HEK293 (cell line): ENCODE data around the gene RPS6KB2.

Source experiments
- CTCF ChIA-PET: fragments of 350-600 bp; formaldehyde crosslinking; extraction: SDS; loops from one replicate; lab custom pipeline; 2021; ENCODE audit warnings: antibody characterized with exemption; lab: Yijun Ruan, JAX
- POLR2A ChIA-PET: fragments of 300-600 bp; formaldehyde crosslinking; extraction: SDS; loops from one replicate; lab custom pipeline; 2020; ENCODE audit warnings: antibody characterized with exemption, inconsistent platforms; lab: Yijun Ruan, JAX
- H3K27ac ChIP-seq: fragments of 200-500 bp; sonication (Bioruptor generic); 2 replicates; pipeline ENCODE4 v1.5.1; 2014; ENCODE audit warnings: low read depth, low read length, control low read depth, inconsistent platforms; ENCODE audit errors: extremely low read depth
- H3K36me3 ChIP-seq, 2 experiments: fragments of 200-500 bp in 1 of 2; sonication (Bioruptor generic) in 1 of 2; 1 replicate in 1 of 2; 2 replicates in 1 of 2; pipeline ENCODE4 v1.5.1; 2014 to 2017; ENCODE audit warnings: inconsistent platforms in 2 of 2, low read length in 2 of 2; ENCODE audit not compliant: control insufficient read depth in 2 of 2, insufficient read depth in 1 of 2
- H3K4me1 ChIP-seq: fragments of 200-500 bp; sonication (Bioruptor generic); 2 replicates; pipeline ENCODE4 v1.5.1; 2014; ENCODE audit warnings: mild to moderate bottlenecking, low read length, inconsistent platforms; ENCODE audit not compliant: control insufficient read depth, insufficient read depth
- H3K4me3 ChIP-seq: 2 replicates; pipeline ENCODE4 v1.5.1; 2011; ENCODE audit warnings: low read depth, mild to moderate bottlenecking, control low read depth, low read length, moderate library complexity
- H3K9me3 ChIP-seq: fragments of 200-500 bp; sonication (Bioruptor generic); 2 replicates; pipeline ENCODE4 v1.5.1; 2014; ENCODE audit warnings: low read depth, low read length, inconsistent platforms; ENCODE audit not compliant: control insufficient read depth, insufficient read depth
- GLIS2 ChIP-seq: fragments of 450-650 bp; formaldehyde crosslinking; IDR thresholded peaks from 2 replicates; pipeline ENCODE4 v1.5.1; 2016; ENCODE audit warnings: missing biosample characterization, missing genetic modification characterization
- MYNN ChIP-seq: fragments of 450-650 bp; formaldehyde crosslinking; IDR thresholded peaks from 2 replicates; pipeline ENCODE4 v1.5.1; 2016; ENCODE audit warnings: missing biosample characterization, missing genetic modification characterization, borderline replicate concordance
- PRDM2 ChIP-seq: fragments of 450-650 bp; formaldehyde crosslinking; IDR thresholded peaks from 2 replicates; pipeline ENCODE4 v1.5.1; 2016; ENCODE audit warnings: missing biosample characterization, missing genetic modification characterization, borderline replicate concordance
- PRDM6 ChIP-seq: fragments of 450-650 bp; formaldehyde crosslinking; IDR thresholded peaks from 2 replicates; pipeline ENCODE4 v1.5.1; 2017; ENCODE audit warnings: missing biosample characterization, missing genetic modification characterization
- SP7 ChIP-seq: fragments of 450-650 bp; formaldehyde crosslinking; IDR thresholded peaks from 2 replicates; pipeline ENCODE4 v1.5.1; 2016; ENCODE audit warnings: missing biosample characterization, missing genetic modification characterization
- ZBTB26 ChIP-seq: fragments of 450-650 bp; formaldehyde crosslinking; optimal IDR thresholded peaks from 2 replicates; pipeline ENCODE3; 2016; ENCODE audit warnings: missing biosample characterization, mild to moderate bottlenecking, missing genetic modification characterization
- ZBTB48 ChIP-seq: fragments of 450-650 bp; formaldehyde crosslinking; IDR thresholded peaks from 2 replicates; pipeline ENCODE4 v1.5.1; 2016; ENCODE audit warnings: missing biosample characterization, missing genetic modification characterization
- ZFP37 ChIP-seq: fragments of 450-650 bp; formaldehyde crosslinking; IDR thresholded peaks from 2 replicates; pipeline ENCODE4 v1.5.1; 2016; ENCODE audit warnings: missing biosample characterization, missing genetic modification characterization
- ZNF112 ChIP-seq: fragments of 450-650 bp; formaldehyde crosslinking; IDR thresholded peaks from 2 replicates; pipeline ENCODE4 v1.5.0; 2017; ENCODE audit warnings: missing biosample characterization, missing genetic modification characterization
- ZNF121 ChIP-seq: fragments of 450-650 bp; formaldehyde crosslinking; IDR thresholded peaks from 2 replicates; pipeline ENCODE4 v1.5.1; 2016; ENCODE audit warnings: missing biosample characterization, missing genetic modification characterization
- ZNF138 ChIP-seq: fragments of 450-650 bp; formaldehyde crosslinking; IDR thresholded peaks from 2 replicates; pipeline ENCODE4 v1.5.1; 2016; ENCODE audit warnings: missing biosample characterization, missing genetic modification characterization, borderline replicate concordance
- ZNF175 ChIP-seq: fragments of 450-650 bp; formaldehyde crosslinking; IDR thresholded peaks from 2 replicates; pipeline ENCODE4 v1.5.1; 2016; ENCODE audit warnings: missing biosample characterization, missing genetic modification characterization
- ZNF292 ChIP-seq: fragments of 450-650 bp; formaldehyde crosslinking; IDR thresholded peaks from 2 replicates; pipeline ENCODE4 v1.5.1; 2016; ENCODE audit warnings: low read depth, missing biosample characterization, missing genetic modification characterization, borderline replicate concordance
- ZNF366 ChIP-seq: fragments of 450-650 bp; formaldehyde crosslinking; conservative IDR thresholded peaks from 2 replicates; pipeline ENCODE4 v1.5.1; 2016; ENCODE audit warnings: missing biosample characterization, missing genetic modification characterization
- ZNF433 ChIP-seq: fragments of 450-650 bp; formaldehyde crosslinking; IDR thresholded peaks from 2 replicates; pipeline ENCODE4 v1.5.1; 2016; ENCODE audit warnings: missing biosample characterization, missing genetic modification characterization, low read depth
- ZNF555 ChIP-seq: fragments of 450-650 bp; formaldehyde crosslinking; conservative IDR thresholded peaks from 2 replicates; pipeline ENCODE4 v1.5.1; 2017; ENCODE audit warnings: missing biosample characterization, mild to moderate bottlenecking, missing genetic modification characterization, inconsistent platforms
- ZNF596 ChIP-seq: fragments of 450-650 bp; IDR thresholded peaks from 2 replicates; pipeline ENCODE4 v1.5.0; 2018; ENCODE audit warnings: missing biosample characterization, mild to moderate bottlenecking, missing genetic modification characterization, moderate library complexity
- ZNF600 ChIP-seq: fragments of 450-650 bp; formaldehyde crosslinking; IDR thresholded peaks from 2 replicates; pipeline ENCODE4 v1.5.1; 2016; ENCODE audit warnings: missing biosample characterization, missing genetic modification characterization
- ZNF785 ChIP-seq: fragments of 450-650 bp; formaldehyde crosslinking; IDR thresholded peaks from 2 replicates; pipeline ENCODE4 v1.5.1; 2016; ENCODE audit warnings: missing biosample characterization, missing genetic modification characterization
- ZNF837 ChIP-seq: fragments of 450-650 bp; formaldehyde crosslinking; IDR thresholded peaks from 2 replicates; pipeline ENCODE4 v1.5.1; 2016; ENCODE audit warnings: missing biosample characterization, missing genetic modification characterization
- ZXDB ChIP-seq: fragments of 450-650 bp; formaldehyde crosslinking; IDR thresholded peaks from 2 replicates; pipeline ENCODE4 v1.5.1; 2016; ENCODE audit warnings: missing biosample characterization, missing genetic modification characterization

RPS6KB2 gene

GRCh38 chr11:67442504-67443404, 14.5 kb downstream of the RPS6KB2 start:
- H3K9me3 ChIP-seq: no peaks in the 10 kb centered on the region
- ChIA-PET CTCF (interaction anchor here (1.0 kb wide), 1 partner anchor 14 kb away, joined by 3 read pairs; the partner anchor contains the start of gene RPS6KB2), POLR2A (interaction anchor here (0.5 to 2.0 kb wide), 8 partner anchors 10 to 218 kb away, joined by 3 to 10 read pairs (median 6); partner anchors contain the start of genes PPP1CA and RAD9A)
- peak overlapping the region; percentile 38 for H3K27ac ChIP-seq
- no peaks in the 10 kb centered on the region for H3K4me1 ChIP-seq
- TF ChIP-seq ZNF366 (tag by site-specific recombination) (no peak), ZNF785 (no peak), ZNF292 (tag by site-specific recombination) (no peak), ZBTB26 (no peak), ZFP37 (tag by site-specific recombination) (no peak), GLIS2 (peak; percentile 41; the same call in 1 of the 2 replicates), MYNN (tag by site-specific recombination) (no peak), ZNF600 (tag by site-specific recombination) (peak; percentile 64; the same call in 1 of the 2 replicates), ZNF596 (tag by site-specific recombination) (no peak)
- peak overlapping the region; percentile 69 for H3K4me3 ChIP-seq
- peaks cover 0 to 43% of the 10 kb centered on the region in 2 experiments; a peak in 1 of 3 replicates for H3K36me3 ChIP-seq

GRCh38 chr11:67445515-67445914, 17.2 kb downstream of the RPS6KB2 start:
- ChIA-PET POLR2A (no interaction called here), CTCF (no interaction called here)
- no peaks in the 10 kb centered on the region for H3K9me3 ChIP-seq
- H3K36me3 ChIP-seq: peaks cover 0 to 18% of the 10 kb centered on the region in 2 experiments; a peak in 1 of 3 replicates
- H3K27ac ChIP-seq: no peak overlapping the region
- H3K4me1 ChIP-seq: no peaks in the 10 kb centered on the region
- no peak overlapping the region for H3K4me3 ChIP-seq
- TF ChIP-seq ZNF837 (tag by site-specific recombination): no peak
- TF ChIP-seq ZNF121 (tag by site-specific recombination): peak; percentile 81

- CTCF ChIA-PET: no interaction called here
- POLR2A ChIA-PET: interaction anchor here (0.6 kb wide), 1 partner anchor 9 kb away, joined by 4 read pairs; no protein-coding TSS in a partner anchor
- TF ChIP-seq ZNF175 (tag by site-specific recombination) (no peak), ZXDB (tag by site-specific recombination) (no peak), ZNF433 (tag by site-specific recombination) (no peak), ZNF138 (tag by site-specific recombination) (no peak), PRDM2 (tag by site-specific recombination) (no peak), ZNF112 (tag by site-specific recombination) (no peak), SP7 (no peak), ZBTB48 (tag by site-specific recombination) (no peak), ZNF555 (no peak), PRDM6 (tag by site-specific recombination) (no peak)
These were observed 19.9 kb downstream of the RPS6KB2 start for GRCh38 chr11:67448220-67448609.

More at GRCh38 chr11:67448220-67448609, 19.9 kb downstream of the RPS6KB2 start:
- H3K4me1 ChIP-seq: no peaks in the 10 kb centered on the region
- H3K27ac ChIP-seq: no peak overlapping the region
- H3K36me3 ChIP-seq: no peaks in the 10 kb centered on the region
- H3K4me3 ChIP-seq: no peak overlapping the region
- no peaks in the 10 kb centered on the region for H3K9me3 ChIP-seq
